ENCODE data around the gene RXRB. TPM values are rescaled to one million over a fixed set of nuclear protein-coding genes. Genes with fewer than 3 reads are reported as not detected.

RXRB gene
- total RNA-seq, 1 donor from 2014 or later: 56.8 TPM

DNA sequence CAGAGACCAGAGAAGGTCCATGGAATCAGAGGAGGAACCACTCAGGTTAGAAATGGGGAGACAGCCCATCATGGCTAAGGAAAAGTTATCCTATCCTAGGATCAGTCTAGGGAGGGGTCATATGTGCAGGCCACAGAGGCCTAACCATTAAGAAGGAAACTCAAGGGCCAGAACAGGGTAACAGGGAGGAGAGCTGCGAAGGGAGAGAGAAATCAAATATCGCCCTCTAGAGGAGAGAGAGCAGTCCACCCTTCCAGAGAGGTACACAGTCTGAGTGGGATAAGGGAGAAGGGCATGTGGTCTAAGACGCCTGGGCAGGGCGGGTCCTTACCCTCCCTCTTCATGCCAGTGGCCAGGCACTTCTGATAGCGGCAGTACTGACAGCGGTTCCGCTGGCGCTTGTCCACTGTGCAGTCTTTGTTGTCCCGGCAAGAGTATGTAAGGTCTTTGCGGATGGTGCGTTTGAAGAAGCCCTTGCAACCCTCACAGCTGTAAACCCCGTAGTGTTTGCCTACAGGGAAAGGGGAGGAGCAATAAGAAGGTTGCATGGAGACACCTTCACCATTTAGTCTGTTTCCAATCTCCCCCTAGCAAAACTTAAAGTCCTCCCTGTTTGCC is 2.9 kb downstream of the RXRB start:
- DNase-seq (ENCODE audit: low spot score): no peak

DNA sequence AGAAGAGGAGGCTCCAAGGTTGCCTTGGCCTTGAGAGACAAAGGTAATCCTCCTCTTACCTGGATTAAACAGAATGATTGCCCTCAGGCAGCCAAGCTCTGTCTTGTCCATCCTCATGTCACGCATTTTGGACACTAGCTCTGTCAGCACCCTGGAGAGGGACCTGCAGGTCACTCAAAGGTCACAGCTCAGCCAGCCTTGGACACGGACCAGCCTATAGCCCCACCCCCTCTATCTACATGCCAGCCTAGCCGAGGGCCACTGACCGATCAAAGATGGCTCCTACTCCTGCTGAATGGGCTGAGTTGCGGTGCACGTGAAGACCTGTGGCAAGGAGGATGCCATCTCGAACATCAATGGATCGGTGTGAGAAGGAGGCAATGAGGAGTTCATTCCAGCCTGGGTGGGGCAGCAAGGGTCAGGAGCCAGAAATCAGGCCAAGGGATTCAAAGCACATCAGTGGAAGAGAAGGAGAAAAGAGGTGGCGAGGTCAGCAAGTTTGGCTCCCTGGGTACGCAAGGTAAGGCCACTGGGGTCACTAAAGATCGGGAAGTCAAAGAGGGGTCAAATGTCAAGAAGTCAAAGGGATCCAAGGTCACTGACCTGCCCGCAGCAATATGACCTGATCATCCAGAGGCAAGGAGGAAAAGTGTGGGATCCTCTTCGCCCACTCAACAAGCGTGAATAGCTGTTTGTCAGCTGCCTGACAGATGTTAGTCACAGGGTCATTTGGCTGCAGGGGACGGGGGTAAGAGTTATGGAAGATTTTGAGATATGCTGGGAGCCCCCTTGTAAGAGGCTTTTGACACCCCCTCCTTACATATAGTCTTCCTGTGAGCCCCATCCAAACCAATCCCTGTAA is 4.9 kb downstream of the RXRB start:
- no peak for DNase-seq (ENCODE audit: low spot score)

DNA sequence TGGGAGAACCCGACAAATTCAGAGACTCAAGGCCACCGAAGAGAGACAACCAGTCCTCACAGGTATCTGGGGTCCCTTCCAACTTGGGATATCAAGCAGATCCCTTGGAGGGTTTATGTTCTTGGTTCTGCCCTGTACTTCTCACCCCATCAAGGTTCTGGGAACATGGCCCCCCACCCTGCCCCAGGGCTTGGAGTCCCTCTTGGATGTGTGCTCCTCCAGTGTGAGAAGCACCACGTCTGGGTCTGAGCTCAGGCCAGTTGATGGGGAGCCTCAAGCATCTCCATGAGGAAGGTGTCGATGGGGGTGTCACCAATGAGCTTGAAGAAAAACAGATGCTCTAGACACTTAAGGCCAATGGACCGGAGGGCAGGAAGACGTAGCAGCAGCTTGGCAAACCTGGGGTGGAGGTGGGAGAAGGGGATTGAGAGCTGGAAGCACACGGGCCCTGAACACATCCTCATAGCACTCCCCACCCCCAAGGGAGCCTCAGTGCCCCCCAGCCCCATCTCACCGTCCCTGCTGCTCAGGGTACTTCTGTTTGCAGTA is 6.0 kb downstream of the RXRB start:
- DNase-seq (ENCODE audit: low spot score): no peak

DNA sequence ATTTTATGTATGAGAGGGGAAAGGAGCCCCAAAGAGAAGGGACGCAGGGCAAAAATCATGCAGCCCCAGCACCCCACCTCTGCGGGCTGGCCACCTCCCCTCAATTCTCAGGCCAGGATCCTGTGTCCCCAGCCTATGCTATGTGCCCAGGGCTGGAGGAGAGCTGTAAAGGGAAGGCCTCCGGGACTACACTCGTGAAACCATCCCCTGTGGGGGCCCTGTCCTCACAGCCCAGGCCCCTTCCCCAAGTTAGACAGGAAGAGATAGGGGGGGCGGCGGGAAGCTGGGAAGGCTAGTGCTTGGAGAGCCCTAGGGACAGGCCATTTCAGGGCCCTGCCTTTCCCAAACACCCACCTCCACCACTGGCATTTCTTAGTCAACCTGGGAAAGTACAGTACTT is 6.8 kb downstream of the RXRB start:
- no peak for DNase-seq (ENCODE audit: low spot score)

DNA sequence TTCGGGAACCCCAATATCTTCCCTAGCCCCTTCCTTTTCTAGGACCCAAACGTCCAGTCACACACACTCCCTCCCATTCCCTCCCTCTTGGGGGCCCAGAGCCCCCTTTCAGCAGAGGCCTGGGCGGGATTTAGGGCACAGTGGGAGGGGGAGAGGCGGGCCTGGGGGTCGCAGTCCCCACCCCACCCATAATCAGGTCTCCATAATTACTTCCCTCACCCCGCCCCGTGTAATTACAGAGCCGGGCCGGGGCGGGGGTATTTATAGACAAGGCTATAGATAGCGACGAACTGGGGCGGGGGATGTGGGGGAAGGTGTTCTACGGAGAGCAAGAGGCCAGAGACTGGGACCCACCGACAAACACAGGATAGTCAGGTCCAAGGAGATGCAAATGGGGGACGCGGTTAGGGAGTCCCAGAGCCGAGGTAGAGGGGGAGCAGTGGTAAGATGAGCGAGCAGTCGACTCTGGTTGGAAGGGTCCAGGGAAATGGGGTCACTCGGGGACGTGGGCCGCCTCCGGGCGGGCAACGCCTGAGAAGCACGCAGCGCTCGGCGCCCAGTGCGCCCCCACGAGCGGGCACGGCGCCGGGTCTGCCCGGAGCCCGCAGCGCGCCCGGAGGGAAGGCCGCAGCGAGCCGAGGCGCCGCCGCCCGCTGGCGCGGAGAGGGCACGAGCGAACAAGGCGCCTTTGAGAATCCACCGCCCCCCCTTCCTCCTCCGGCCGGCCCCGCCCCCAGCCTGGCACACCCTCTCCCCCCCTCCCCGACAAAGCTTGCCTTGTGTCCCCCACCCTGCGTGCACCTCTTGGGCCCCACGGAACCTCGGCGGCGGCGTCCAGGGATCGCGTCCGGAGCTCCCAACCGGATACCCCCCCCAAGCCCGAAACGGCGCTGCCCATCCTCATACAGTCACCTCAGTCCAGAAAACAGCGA is 7.5 kb downstream of the RXRB start:
- DNase-seq (ENCODE audit: low spot score): no peak

DNA sequence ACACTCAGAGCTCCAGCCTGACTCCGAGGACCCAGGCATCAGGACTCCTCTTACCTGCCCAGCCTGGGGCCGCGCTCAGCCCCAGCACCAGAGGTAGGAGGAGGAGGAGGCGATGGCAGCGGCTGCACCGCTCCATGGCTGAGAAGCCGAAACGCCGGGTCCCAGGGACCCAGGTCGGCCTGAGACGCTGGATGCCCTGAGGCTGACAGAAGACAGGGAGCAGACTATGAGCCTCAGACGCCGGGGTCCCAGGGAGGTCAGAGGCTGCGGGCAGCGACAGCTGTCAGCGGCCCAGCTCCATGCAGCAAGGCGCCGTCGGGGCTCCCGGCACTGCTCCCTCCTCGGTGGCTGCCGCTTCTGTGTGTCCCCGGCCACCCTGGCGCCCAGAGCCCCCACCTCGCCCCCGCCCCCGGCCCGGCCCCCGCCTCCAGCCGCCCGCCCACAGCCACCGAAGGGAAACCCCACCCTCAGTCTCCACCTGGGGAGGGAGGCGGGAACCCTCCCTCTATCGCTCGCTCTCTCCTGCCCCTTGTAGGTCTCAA is 8.3 kb downstream of the RXRB start, which contains the start of gene COL11A2:
Gene COL11A2 (minus strand): TSS at position 363 of the 542 bp plus-strand sequence. CDS start 227 bp downstream, at position 136.
- no peak for DNase-seq (ENCODE audit: low spot score)

DNA sequence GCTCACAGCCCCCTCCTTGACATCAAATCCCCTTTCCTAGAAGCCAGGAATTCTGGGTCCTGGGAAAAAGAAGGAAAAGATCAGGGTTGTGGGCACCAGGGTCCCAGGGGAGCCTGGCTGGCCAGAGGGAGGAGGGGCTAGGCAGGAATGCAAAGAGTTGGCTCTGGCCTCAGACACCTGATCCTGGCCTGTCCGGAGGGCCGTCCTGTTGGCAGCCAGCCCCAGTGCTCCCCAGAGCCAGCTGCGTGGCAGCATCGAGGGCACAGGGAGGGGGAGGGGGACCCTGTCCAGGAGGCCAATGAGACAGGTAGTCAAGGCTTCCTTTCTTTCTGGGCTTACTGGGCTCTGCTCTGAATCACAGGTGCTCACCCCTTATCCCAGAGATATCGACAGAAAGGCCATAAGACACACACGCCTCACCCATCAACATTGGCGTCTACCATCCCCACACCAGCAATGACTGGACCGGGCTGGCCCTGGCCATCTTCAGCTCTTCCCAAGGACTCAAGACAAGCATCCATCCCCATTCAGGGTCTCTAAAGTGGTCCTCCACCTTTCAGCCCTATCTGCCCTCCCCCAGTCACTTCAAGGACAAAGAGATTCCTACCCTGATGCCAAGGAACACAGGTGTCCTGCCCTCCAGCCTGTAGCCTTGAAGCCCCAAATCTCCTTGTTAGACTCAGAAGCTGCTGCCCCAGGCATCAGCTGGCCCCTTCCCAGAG is 8.9 kb downstream of the RXRB start:
- no peak for DNase-seq (ENCODE audit: low spot score)

DNA sequence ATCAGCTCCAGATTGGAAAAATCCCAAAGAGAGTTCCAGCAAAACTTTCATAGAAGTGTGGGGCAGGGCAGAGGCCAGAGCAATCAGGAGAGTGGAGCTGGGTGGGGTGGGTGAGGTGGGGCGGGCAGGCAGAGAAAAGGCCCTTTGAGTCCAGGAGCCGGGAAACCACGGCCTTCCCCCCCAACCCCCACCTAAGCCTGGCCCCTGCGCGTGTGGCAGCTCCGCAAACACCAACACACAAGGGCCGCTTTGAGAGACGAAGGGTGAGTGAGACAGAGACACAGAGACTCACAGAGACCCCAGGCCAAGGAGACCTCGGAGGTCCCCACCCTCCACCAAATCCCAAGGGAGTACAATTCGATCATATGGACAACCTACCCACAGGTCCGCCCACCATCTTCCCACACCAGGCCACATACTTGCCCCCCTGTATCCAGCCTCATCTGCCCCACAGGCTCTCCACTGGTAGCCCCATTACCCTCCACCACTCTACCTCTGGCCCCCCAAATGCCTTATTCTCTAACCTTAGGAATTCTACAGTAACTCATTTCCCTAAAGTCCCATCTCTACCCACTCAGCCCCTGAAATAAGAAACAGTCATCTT is 9.9 kb downstream of the RXRB start:
- no peak for DNase-seq (ENCODE audit: low spot score)

DNA sequence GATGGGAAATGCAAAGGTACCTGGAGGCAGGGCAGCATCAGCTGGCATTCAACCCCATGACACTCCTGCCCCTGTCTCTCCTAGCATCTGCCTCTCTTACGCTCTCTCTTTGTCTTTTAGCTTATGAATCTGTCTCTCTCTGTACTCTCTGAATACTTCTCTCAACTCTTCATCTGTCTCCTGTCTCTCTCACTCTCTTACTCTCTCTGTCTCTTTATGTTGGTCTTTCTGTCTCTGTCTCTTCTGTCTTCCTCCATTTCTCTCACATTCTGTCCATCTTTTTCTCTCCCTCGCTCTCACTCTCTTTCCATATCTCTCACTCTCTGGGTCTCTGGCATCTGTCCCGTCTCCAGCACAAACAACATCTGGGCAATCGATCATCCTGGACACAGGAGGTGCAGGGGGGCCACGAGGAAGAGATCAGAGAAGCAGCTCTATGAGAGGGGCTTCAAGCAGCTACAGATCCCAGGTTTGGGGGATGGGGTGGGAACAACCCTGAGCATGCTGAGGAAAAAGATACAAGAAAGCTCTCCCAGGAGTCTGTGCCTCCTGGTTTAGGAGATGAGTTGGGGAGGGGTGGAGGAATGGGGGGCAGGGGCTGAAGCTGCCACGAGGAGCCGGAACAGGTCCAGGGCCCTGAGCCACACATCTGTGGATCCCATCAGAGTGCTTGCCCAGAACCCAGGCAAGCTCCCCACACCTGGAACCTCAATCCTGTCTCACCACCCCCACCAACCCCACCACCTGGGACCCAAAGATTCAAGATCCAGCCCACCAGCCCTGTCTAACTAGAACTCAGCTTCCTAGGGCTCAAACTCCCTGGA is 10.6 kb downstream of the RXRB start:
- no peak for DNase-seq (ENCODE audit: low spot score)

DNA sequence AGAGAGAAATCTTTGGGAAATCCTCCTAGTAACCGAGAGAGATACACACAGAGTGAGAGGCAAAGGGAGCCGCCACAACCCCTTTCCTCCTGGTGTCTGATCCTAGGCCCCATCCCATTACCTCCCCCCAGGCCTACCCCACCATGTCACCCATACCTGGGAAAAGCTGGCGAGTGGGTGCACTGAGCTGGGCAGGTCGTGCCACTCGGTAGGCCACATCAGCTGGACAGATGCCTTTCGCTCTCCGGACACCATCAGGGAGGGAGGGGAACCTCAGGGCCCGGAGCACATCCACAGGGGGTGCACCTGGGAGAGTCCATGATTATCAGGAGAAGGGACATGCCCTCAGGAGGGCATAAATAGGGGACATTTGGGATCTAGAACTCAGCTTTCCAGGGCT is 11.3 kb downstream of the RXRB start:
- no peak for DNase-seq (ENCODE audit: low spot score)

DNA sequence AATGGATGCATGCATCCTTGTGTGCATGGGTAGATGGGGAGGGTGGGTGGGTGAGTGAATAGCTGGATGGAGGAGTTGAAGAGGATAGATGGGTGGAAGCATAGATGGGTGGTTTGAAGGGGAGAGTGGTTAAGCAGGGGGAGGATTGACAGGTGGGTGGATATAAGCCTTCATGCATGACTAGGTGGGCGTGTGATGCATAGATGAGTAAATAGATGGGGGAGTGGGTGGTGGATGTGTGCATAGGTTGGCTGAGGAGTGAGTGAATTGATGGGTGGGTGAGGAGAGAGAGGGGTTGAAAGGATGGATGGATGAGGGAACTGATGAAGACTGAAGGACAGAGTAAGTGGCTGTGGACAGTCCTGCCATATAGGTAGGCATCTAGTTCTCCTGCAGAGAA is 12.7 kb downstream of the RXRB start:
- no peak for DNase-seq (ENCODE audit: low spot score)

DNA sequence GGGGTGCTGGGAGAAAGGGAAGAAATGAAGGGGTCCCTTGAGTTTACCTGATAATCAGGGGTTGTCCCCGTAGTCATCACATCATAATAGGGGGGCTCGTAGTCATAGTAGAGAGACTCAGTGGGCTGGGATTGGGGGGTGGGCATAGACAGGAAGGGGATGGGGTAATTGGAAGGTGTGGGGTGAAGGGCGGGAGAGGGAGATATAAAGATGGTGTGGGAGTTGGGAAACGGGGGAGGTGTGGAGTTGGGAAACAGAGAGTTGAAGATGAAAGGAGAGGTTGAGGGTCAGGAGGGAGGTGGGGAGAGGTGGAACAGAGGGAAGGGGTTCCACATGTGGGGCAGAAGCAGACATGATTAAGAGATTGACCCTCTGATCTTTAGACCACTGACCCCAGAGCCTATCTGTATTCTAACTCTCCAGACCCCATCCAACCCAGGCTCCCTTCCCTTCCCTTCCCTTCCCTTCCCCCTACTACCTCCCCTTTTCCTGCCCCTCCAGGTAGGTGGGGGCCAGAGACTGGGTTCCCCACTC is 14.7 kb downstream of the RXRB start:
- no peak for DNase-seq (ENCODE audit: low spot score)

DNA sequence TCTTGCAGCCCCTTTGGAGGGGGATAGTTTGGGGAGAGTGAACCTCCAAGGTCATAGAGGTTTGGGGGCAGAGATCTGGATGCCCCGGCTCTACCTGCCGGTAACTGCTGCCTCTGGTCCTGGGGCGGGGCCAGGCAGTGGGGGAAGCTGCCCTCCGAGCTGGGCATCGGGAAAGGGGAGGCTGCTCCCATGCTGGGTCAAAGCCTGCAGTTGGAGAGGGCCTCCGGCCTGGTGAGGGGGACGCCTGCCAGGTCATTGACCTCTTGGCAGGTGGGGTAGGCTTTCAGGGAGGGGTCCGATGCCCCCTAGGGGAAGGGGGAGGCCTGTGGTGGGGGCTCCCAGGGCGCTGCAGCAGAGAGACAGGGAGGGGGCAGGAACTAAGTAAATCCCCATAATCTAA is 15.3 kb downstream of the RXRB start:
- no peak for DNase-seq (ENCODE audit: low spot score)

DNA sequence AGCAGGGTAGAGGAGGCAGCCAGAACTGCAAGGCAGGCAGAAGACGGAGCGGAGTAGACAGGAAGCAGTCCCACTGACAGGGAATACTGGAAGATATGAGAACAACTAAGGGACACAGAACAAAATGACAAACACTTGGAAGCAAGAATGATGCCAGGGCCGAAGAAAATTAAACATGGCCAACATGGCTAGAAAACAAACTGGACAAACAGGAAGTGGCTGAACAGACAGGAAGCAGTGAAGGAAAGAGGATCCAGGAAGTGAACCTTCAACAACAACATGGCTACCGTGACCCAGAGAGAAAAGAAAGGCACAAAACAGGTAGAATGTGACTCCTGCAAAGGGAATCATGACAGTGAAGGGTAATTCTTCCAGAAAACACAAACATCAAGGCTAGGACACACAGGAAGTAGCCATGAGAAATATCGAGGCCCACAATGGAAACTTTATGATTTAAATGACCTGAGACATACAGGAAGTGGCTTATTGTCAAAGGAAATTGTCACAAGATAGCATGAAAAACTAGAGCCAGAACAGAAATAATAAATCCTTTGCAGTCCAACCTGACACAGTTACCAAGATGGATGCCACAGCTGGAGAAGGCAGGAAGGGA is 17.3 kb downstream of the RXRB start:
- DNase-seq (ENCODE audit: low spot score): no peak

DNA sequence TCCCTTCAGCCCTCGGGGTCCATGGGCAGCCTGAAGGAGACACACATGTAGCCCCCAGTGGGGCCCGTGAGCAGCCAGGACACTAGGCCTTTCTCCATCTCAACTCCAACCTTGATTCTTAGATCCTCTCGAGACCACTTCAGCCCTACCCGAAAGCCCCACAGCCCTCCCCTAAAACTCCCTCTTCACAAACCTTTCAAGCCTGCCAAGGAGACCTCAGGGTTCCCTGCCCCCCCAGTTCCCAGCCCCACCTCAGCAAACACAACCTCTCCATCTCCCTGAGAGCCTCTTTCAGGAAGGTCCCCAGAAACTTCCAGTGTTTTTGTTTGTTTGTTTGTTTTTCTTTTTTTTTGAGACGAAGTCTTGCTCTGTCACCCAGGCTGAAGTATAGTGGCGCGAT is 19.3 kb downstream of the RXRB start:
- DNase-seq (ENCODE audit: low spot score): no peak

DNA sequence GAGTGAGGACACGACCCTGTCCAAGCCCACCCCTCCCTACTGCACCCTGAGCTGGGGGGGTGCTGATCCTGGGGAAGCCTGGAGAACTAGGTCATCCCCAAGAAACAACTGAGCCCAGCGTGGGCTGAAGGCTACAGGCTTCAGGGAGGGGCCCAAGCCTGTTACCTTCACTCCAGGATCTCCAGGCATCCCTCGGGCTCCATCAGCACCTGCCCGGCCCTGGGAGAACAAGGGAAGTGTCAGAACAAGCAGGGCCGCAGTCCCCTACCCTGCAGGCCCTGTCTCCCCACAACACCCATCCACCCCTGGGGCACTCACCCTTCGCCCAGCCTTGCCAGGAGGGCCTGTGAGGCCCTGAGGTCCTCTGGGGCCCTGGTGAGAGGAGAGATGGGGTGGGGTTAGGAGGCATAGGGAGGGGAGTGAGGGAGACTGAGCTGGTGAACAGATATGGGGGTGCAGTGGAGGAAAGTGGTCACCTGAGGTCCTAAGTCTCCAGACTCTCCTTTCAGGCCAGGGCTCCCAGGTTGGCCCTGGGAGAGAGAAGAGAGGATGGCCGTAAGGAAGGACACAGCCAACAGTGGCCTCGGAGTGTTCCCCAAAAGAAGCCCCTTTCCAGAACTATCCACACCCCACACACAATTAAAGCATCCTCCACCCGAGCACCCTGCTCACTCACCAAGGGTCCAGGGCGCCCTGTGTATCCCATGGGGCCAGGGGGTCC is 21.6 kb downstream of the RXRB start:
- no peak for DNase-seq (ENCODE audit: low spot score)

DNA sequence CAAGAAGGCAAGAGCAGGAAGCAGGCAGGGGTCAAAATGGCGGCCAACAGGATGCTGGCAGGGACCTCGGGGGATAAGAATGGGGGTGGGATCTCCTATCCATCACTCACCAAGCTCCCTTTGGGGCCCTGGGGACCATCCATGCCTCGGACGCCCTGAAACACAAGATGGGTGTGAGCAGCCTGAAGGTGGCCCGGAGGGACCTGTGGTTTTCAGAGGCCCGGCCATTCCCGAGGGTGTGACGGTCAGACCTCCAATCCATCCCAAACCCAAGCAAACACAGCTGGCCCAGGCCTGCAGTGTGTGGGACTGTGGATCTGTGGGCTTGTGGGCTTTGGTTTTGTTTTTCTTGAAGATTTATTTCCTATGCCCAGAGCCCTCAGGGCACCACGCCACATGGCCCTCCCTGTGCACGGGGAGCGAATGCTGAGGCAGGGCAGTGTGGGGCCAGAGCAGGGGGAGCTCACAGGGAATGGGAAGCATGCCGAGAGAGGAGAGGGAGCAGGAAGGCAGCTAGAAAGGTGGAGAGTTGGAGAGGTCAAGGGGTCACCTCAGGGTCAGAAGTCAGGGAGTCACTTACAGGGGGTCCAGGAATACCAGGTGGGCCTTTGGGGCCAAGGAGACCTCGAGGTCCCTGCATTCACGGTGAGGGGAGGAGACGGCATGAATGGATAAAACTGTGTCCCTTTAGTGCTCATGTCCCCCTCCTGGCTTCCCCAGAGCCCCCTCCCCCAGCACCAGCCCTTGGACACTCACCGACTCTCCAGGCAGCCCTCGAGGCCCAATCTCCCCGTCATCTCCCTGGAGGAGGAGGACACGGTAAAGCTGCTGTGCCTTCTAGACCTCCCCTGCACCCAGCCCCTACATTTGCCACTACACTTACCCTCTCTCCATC is 22.7 kb downstream of the RXRB start:
- DNase-seq (ENCODE audit: low spot score): no peak
